Hippocampal formation (tissue), 2 donors: ENCODE results near the gene COX18.

Source experiments
- DNase-seq, 2 donors: peaks; one replicate each; lab custom pipeline; 2025; lab: John Stamatoyannopoulos, UW

The COX18 gene

GRCh38 chr4:73069338-73070073 lies at the start of gene COX18:
COX18 (minus strand) TSS chr4:73069716; CDS start chr4:73069649, 67 bp downstream.
- peak; percentile 92 to 97 for DNase-seq

- no peak for DNase-seq
Observed at GRCh38 chr4:73109493-73109892, 40.0 kb upstream of the COX18 start.

GRCh38 chr4:73104695-73105094 lies 35.2 kb upstream of the COX18 start:
- no peak for DNase-seq

- no peak for DNase-seq
Observed at GRCh38 chr4:73103799-73104503, 34.4 kb upstream of the COX18 start.

- DNase-seq = no peak
Observed at GRCh38 chr4:73099143-73099542, 29.6 kb upstream of the COX18 start.

GRCh38 chr4:73098713-73099112 lies 29.2 kb upstream of the COX18 start:
- DNase-seq = no peak

GRCh38 chr4:73098016-73098415 lies 28.5 kb upstream of the COX18 start:
- DNase-seq = no peak

- DNase-seq = no peak
Observed at GRCh38 chr4:73092868-73093267, 23.4 kb upstream of the COX18 start.

- no peak for DNase-seq
Observed at GRCh38 chr4:73090738-73091137, 21.2 kb upstream of the COX18 start.

- no peak for DNase-seq
Observed at GRCh38 chr4:73087871-73088270, 18.4 kb upstream of the COX18 start.

- no peak for DNase-seq
Observed at GRCh38 chr4:73086095-73086868, 16.8 kb upstream of the COX18 start.

- DNase-seq = no peak
Observed at GRCh38 chr4:73080789-73081188, 11.3 kb upstream of the COX18 start.

GRCh38 chr4:73075832-73076231 lies 6.3 kb upstream of the COX18 start:
- no peak for DNase-seq

GRCh38 chr4:73070074-73070390 lies 516 bp upstream of the COX18 start:
- no peak for DNase-seq

GRCh38 chr4:73068491-73069337 lies 802 bp downstream of the COX18 start:
- DNase-seq = no peak

GRCh38 chr4:73067971-73068394 lies 1.5 kb downstream of the COX18 start:
- DNase-seq = no peak

- no peak for DNase-seq
Observed at GRCh38 chr4:73066928-73067327, 2.6 kb downstream of the COX18 start.

- no peak for DNase-seq
Observed at GRCh38 chr4:73066445-73066844, 3.1 kb downstream of the COX18 start.

GRCh38 chr4:73064536-73064935 lies 5.0 kb downstream of the COX18 start:
- no peak for DNase-seq

GRCh38 chr4:73055241-73055897 lies 14.1 kb downstream of the COX18 start:
- DNase-seq = peak in 1 of 2 donors; percentile 23

GRCh38 chr4:73053974-73054480 lies 15.5 kb downstream of the COX18 start:
- no peak for DNase-seq
